Measurements from ENCODE around the gene PRR12. TPM values are rescaled to one million over a fixed set of nuclear protein-coding genes. Genes with fewer than 3 reads are reported as not detected.

PRR12 gene
- total RNA-seq, 1 donor from 2014 or later, result 58.5 TPM

DNA sequence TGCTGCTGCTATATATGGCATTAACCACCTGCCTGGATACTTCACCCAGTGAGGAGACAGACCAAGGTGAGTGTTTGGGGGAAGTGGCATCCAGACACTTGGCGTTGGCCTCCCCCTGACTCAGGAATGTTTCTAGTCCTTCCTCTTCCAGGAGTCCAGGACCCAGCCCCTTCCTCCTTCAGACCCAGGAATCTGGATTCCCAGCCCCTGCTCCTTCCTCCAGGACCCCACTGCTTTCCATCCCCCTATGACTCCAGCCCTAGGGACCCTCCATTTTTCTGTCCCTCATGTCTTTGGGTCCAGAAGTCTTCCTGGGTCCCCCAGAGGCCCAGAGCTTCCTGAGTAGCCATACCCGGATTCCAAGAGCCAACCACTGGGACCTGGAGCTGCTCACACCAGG lies 7.7 kb upstream of the PRR12 start:
- Mint-ChIP-seq H3K36me3 (no peaks in the 10 kb centered on the region), H3K9me3 (no peaks in the 10 kb centered on the region), H3K4me3 (no peak overlapping the region), H3K4me1 (peaks cover 17% of the 10 kb centered on the region), H3K27ac (no peak overlapping the region), H3K27me3 (ENCODE audit: low read depth) (no peaks in the 10 kb centered on the region)
- no peak for DNase-seq (ENCODE audit: low spot score in 2 of 2, unreplicated experiment in 2 of 2)
- TF ChIP-seq, protein P1, sequence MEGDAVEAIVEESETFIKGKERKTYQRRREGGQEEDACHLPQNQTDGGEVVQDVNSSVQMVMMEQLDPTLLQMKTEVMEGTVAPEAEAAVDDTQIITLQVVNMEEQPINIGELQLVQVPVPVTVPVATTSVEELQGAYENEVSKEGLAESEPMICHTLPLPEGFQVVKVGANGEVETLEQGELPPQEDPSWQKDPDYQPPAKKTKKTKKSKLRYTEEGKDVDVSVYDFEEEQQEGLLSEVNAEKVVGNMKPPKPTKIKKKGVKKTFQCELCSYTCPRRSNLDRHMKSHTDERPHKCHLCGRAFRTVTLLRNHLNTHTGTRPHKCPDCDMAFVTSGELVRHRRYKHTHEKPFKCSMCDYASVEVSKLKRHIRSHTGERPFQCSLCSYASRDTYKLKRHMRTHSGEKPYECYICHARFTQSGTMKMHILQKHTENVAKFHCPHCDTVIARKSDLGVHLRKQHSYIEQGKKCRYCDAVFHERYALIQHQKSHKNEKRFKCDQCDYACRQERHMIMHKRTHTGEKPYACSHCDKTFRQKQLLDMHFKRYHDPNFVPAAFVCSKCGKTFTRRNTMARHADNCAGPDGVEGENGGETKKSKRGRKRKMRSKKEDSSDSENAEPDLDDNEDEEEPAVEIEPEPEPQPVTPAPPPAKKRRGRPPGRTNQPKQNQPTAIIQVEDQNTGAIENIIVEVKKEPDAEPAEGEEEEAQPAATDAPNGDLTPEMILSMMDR (IDR thresholded peaks at IDR 0.05; ENCODE audit: unreplicated experiment), result no peak

DNA sequence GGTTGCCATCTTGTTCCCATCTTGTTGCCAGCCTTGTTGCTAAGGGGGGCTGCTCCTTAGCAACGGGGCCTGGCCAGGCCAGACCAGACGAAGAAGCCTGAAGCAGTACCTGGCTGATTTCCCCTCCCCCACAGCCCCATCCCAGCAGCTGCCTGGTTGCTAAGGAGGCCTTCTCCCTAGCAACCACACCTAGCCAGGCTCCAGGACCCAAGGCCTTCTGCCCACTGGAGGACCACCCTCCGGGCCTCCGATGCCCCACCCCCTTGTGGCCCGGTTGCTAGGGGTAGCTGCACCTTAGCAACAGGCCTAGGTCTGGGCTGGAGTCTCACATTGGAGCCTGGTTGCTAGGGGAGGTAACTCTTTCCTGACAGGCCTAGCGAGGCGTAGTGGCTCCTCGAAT lies 6.0 kb upstream of the PRR12 start:
- TF ChIP-seq, protein P1 (IDR thresholded peaks at IDR 0.05; ENCODE audit: unreplicated experiment), result no peak
- H3K27me3 Mint-ChIP-seq (ENCODE audit: low read depth), result no peaks in the 10 kb centered on the region
- no peaks in the 10 kb centered on the region for H3K36me3 Mint-ChIP-seq
- H3K4me1 Mint-ChIP-seq, result peaks cover 6% of the 10 kb centered on the region
- DNase-seq (ENCODE audit: low spot score in 2 of 2, unreplicated experiment in 2 of 2), result no peak
- H3K27ac Mint-ChIP-seq, result no peak overlapping the region
- no peaks in the 10 kb centered on the region for H3K9me3 Mint-ChIP-seq
- no peak overlapping the region for H3K4me3 Mint-ChIP-seq

DNA sequence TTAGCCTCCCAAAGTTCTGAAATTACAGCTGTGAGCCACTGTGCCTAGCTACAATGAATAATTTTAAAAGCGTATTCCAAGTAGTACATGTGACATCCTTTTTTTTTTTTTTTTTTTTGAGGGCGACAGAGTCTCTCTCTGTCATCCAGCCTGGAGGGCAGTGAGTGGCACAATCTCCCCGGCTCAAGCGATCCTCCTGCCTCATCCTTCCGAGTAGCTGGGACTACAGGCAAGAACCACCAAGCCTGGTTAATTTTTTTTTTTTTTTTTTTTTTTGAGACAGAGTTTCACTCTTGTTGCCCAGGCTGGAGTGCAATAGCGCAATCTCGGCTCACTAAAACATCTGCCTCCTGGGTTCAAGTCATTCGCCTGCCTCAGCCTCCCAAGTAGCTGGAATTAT lies 3.8 kb upstream of the PRR12 start:
- Mint-ChIP-seq H3K36me3 (no peaks in the 10 kb centered on the region), H3K27ac (no peak overlapping the region), H3K4me1 (peaks cover under 1% of the 10 kb centered on the region), H3K4me3 (no peak overlapping the region), H3K9me3 (no peaks in the 10 kb centered on the region), H3K27me3 (ENCODE audit: low read depth) (no peaks in the 10 kb centered on the region)
- TF ChIP-seq, protein P1 (IDR thresholded peaks at IDR 0.05; ENCODE audit: unreplicated experiment), result no peak
- DNase-seq (ENCODE audit: low spot score in 2 of 2, unreplicated experiment in 2 of 2), result no peak

DNA sequence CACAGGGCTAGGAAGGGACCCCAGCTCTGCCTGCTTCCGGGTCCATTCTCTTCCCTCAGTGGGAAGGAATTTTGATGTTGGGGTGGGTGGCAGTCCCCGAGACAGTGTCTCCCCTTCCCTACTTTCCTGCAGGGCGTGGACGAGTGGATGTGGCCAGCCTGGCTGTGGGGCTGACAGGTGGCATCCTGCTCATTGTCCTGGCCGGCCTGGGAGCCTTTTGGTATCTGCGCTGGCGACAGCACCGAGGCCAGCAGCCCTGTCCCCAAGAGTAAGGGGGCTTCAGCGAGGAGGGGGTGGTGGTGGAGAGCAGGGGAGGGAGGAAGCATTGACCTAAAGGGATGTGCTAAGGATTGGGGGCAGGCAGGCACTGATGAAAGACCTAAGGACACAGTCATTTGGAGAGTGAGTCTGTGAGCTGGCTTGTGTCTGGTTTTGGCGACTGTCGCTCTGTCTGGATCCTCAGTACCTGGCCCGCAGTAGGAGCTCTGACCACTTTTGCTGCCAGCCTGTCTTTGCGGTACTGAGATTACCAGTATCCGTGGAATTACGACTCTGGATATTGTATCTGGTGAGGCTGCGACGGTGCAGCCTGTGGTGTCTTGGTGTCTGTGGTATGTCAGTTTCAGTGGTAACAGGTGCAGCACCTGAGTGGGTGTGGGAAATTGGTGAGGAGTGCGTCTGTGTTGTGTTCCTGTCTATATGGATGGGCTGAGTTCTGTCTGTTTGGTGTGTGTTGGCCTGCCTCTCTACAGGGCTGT lies 2.4 kb upstream of the PRR12 start:
- TF ChIP-seq, protein P1 (IDR thresholded peaks at IDR 0.05; ENCODE audit: unreplicated experiment), result no peak
- no peak for DNase-seq (ENCODE audit: low spot score in 2 of 2, unreplicated experiment in 2 of 2)
- H3K27ac Mint-ChIP-seq, result no peak overlapping the region

DNA sequence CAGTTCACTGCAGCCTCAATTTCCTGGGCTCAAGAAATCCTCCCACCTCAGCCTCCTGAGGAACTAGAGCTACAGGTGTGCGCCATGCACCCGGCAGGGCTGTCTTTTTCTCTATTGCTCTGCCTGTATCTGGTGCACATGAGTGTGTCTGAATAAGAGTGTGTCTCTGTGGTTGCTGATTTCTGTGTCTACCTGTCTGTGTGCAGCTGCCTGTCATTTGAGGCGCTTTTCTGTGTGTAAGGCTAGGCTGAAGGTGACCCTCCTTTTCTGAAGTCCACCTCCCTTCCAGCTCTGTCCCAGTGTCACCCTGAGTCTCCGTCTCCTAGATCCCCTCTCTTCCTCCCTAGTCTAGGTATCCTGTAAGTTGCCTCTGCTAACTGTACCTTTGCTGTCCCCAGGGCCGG lies 1.5 kb upstream of the PRR12 start:
- DNase-seq (ENCODE audit: low spot score in 2 of 2, unreplicated experiment in 2 of 2), result no peak
- no peak overlapping the region for H3K4me3 Mint-ChIP-seq
- H3K27me3 Mint-ChIP-seq (ENCODE audit: low read depth), result no peaks in the 10 kb centered on the region
- no peaks in the 10 kb centered on the region for H3K36me3 Mint-ChIP-seq
- TF ChIP-seq, protein P1 (IDR thresholded peaks at IDR 0.05; ENCODE audit: unreplicated experiment), result no peak
- peaks cover 20% of the 10 kb centered on the region for H3K4me1 Mint-ChIP-seq
- no peaks in the 10 kb centered on the region for H3K9me3 Mint-ChIP-seq
- no peak overlapping the region for H3K27ac Mint-ChIP-seq

More for the DNA sequence above, 2.4 kb upstream of the PRR12 start:
- Mint-ChIP-seq H3K4me1 (peaks cover 13% of the 10 kb centered on the region), H3K9me3 (no peaks in the 10 kb centered on the region), H3K36me3 (no peaks in the 10 kb centered on the region), H3K4me3 (no peak overlapping the region), H3K27me3 (ENCODE audit: low read depth) (no peaks in the 10 kb centered on the region)

All from mesothelial cell of epicardium (in vitro differentiated cells).